Neural progenitor cell (in vitro differentiated cells): ENCODE measurements around the gene NEO1. TPM values are rescaled to one million over a fixed set of nuclear protein-coding genes. Genes with fewer than 3 reads are reported as not detected.

Source experiments
- DNase-seq: peaks from one replicate; pipeline ENCODE4 v3.0.0-alpha.2; 2016; ENCODE audit warnings: low spot score
- H2AFZ ChIP-seq: fragments of 200-600 bp; sonication (generic); replicated peaks from 2 replicates; pipeline ENCODE4 v1.6.1; 2016; ENCODE audit warnings: antibody characterized with exemption
- H3F3A ChIP-seq: fragments of 200-600 bp; sonication (generic); 2 replicates; pipeline ENCODE4 v1.6.1; 2016; ENCODE audit warnings: antibody characterized with exemption, low read depth
- H3K27ac ChIP-seq: fragments of 200-600 bp; sonication (generic); 2 replicates; pipeline ENCODE4 v1.5.1; 2016; ENCODE audit warnings: mild to moderate bottlenecking
- H3K27me3 ChIP-seq: fragments of 200-600 bp; sonication (generic); 2 replicates; pipeline ENCODE4 v1.6.1; 2016; ENCODE audit warnings: mild to moderate bottlenecking, moderate library complexity
- H3K36me3 ChIP-seq: fragments of 200-600 bp; sonication (generic); 2 replicates; pipeline ENCODE4 v1.5.1; 2016
- H3K4me1 ChIP-seq: fragments of 200-600 bp; sonication (generic); 2 replicates; pipeline ENCODE4 v1.6.1; 2016; ENCODE audit warnings: mixed run types
- H3K4me2 ChIP-seq: fragments of 200-600 bp; sonication (generic); 2 replicates; pipeline ENCODE4 v1.6.1; 2016
- H3K4me3 ChIP-seq: fragments of 200-600 bp; sonication (generic); 2 replicates; pipeline ENCODE4 v1.5.1; 2016
- H3K79me2 ChIP-seq: fragments of 200-600 bp; sonication (generic); 2 replicates; pipeline ENCODE4 v1.6.1; 2016; ENCODE audit warnings: low read depth
- H3K9ac ChIP-seq: fragments of 200-600 bp; sonication (generic); 2 replicates; pipeline ENCODE4 v1.6.1; 2016
- H3K9me3 ChIP-seq: fragments of 200-600 bp; sonication (generic); 2 replicates; pipeline ENCODE4 v1.5.1; 2016; ENCODE audit warnings: low read depth
- H4K20me1 ChIP-seq: fragments of 200-600 bp; sonication (generic); 2 replicates; pipeline ENCODE4 v1.6.1; 2016; ENCODE audit warnings: low read depth
- H3K27ac Mint-ChIP-seq: 3 replicates; pipeline ENCODE4 v1.8.0; 2021; ENCODE audit warnings: mixed read lengths
- H3K27me3 Mint-ChIP-seq: 2 replicates; pipeline ENCODE4 v1.8.0; 2022; ENCODE audit warnings: low read depth, mild to moderate bottlenecking, inconsistent platforms, moderate library complexity, mixed read lengths; ENCODE audit not compliant: insufficient read depth
- H3K36me3 Mint-ChIP-seq: 3 replicates; pipeline ENCODE4 v1.8.0; 2021; ENCODE audit warnings: mixed read lengths
- H3K4me1 Mint-ChIP-seq: 3 replicates; pipeline ENCODE4 v1.8.0; 2021; ENCODE audit warnings: mixed read lengths
- H3K4me3 Mint-ChIP-seq: 3 replicates; pipeline ENCODE4 v1.8.0; 2021; ENCODE audit warnings: mild to moderate bottlenecking, moderate library complexity, mixed read lengths
- H3K9me3 Mint-ChIP-seq: 3 replicates; pipeline ENCODE4 v1.8.0; 2020; ENCODE audit warnings: mixed read lengths
- CTCF ChIP-seq: fragments of 200-600 bp; sonication (generic); IDR thresholded peaks from 2 replicates; pipeline ENCODE4 v1.5.1; 2017; ENCODE audit warnings: antibody characterized with exemption, mild to moderate bottlenecking
- EZH2 ChIP-seq: fragments of 200-600 bp; sonication (generic); IDR thresholded peaks from 2 replicates; pipeline ENCODE4 v1.6.1; 2017; ENCODE audit warnings: antibody characterized with exemption, mild to moderate bottlenecking, moderate library complexity
- EZH2phosphoT487 ChIP-seq: fragments of 200-600 bp; sonication (generic); IDR thresholded peaks from 2 replicates; pipeline ENCODE4 v1.6.1; 2017; ENCODE audit warnings: antibody characterized with exemption
- total RNA-seq: library from RNA; depleted of rRNA; stranded (reverse); fragments of >200 nt; gene quantifications from 2 replicates; pipeline ENCODE4 v1.2.3, GENCODE V29; 2015; ENCODE audit warnings: low replicate concordance

The NEO1 gene
- total RNA-seq, 1 donor from 2014 or later = 77.9 TPM

DNA sequence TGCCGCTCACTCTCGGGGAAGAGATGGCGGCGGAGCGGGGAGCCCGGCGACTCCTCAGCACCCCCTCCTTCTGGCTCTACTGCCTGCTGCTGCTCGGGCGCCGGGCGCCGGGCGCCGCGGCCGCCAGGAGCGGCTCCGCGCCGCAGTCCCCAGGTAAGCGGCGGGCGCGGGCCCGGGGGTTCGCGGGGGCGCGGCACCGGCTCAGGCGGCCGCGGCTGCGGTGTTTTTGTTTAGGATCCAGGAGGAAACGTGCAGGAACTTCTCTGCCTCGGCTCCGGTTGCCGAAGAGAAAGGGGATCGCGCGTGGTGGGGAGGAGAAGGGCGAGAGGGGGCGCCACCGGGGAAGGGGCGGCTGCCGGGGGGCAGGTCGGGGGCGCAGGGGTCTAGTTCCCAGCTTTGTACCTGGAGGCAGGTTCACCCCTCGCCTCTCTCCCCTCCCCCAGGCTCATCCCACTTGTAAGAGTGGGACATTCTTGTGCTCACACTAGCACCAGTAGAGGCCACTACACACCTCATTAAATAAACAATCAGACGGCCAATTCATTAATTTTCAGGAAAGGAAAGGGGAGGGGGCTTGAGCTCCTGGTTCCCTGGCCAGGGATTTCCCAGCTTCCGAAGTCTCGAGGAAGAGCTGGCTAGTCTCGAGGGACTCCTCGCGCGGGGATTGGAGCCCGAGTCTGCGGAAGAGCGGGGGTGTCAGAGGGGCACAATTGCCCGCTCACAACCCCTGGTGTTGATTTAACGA, 562 bp downstream of the NEO1 start:
- Histone ChIP-seq H3K27ac (peak overlapping the region; percentile 98), H3K9ac (peak overlapping the region; percentile 62), H3K4me2 (peak overlapping the region; percentile 87), H3K4me1 (peaks cover 30% of the 10 kb centered on the region), H3F3A (peaks cover 35% of the 10 kb centered on the region), H3K27me3 (no peaks in the 10 kb centered on the region), H4K20me1 (peaks cover 45% of the 10 kb centered on the region), H3K36me3 (no peaks in the 10 kb centered on the region), H2AFZ (peak overlapping the region; percentile 34), H3K4me3 (peak overlapping the region; percentile 76), H3K9me3 (no peaks in the 10 kb centered on the region), H3K79me2 (peaks cover 49% of the 10 kb centered on the region)
- Mint-ChIP-seq H3K4me1 (peaks cover 25% of the 10 kb centered on the region), H3K4me3 (no peak overlapping the region), H3K36me3 (peaks cover under 1% of the 10 kb centered on the region), H3K9me3 (no peaks in the 10 kb centered on the region), H3K27me3 (no peaks in the 10 kb centered on the region), H3K27ac (peak overlapping the region; percentile 80)
- DNase-seq = peak; percentile 90
- no peak for TF ChIP-seq EZH2phosphoT487
- no peak for TF ChIP-seq EZH2
- TF ChIP-seq CTCF = peak; percentile 48

GRCh38 chr15:73053398-73053723, 1.1 kb downstream of the NEO1 start:
- Histone ChIP-seq H3K27ac (peak overlapping the region; percentile 98), H3K4me1 (peaks cover 30% of the 10 kb centered on the region), H3K4me2 (peak overlapping the region; percentile 87), H3K27me3 (no peaks in the 10 kb centered on the region), H2AFZ (peak overlapping the region; percentile 34), H3F3A (peaks cover 35% of the 10 kb centered on the region), H4K20me1 (peaks cover 51% of the 10 kb centered on the region), H3K79me2 (peaks cover 54% of the 10 kb centered on the region), H3K36me3 (no peaks in the 10 kb centered on the region), H3K9ac (peak overlapping the region; percentile 62), H3K9me3 (no peaks in the 10 kb centered on the region), H3K4me3 (peak overlapping the region; percentile 76)
- no peaks in the 10 kb centered on the region for H3K9me3 Mint-ChIP-seq
- peaks cover 2% of the 10 kb centered on the region for H3K36me3 Mint-ChIP-seq
- peak overlapping the region; percentile 80 for H3K27ac Mint-ChIP-seq
- TF ChIP-seq EZH2phosphoT487 (no peak), CTCF (no peak), EZH2 (no peak)
- H3K27me3 Mint-ChIP-seq = no peaks in the 10 kb centered on the region
- H3K4me1 Mint-ChIP-seq = peaks cover 27% of the 10 kb centered on the region
- peak; percentile 18 for DNase-seq
- no peak overlapping the region for H3K4me3 Mint-ChIP-seq

- H2AFZ ChIP-seq = no peak overlapping the region
- peaks cover 57% of the 10 kb centered on the region for H4K20me1 ChIP-seq
- peaks cover 21% of the 10 kb centered on the region for H3K4me1 ChIP-seq
- no peak overlapping the region for H3K27ac Mint-ChIP-seq
- H3K9me3 ChIP-seq = no peaks in the 10 kb centered on the region
- peak overlapping the region; percentile 76 for H3K4me3 ChIP-seq
- H3K36me3 ChIP-seq = no peaks in the 10 kb centered on the region
- H3K4me2 ChIP-seq = peak overlapping the region; percentile 87
- H3K36me3 Mint-ChIP-seq = peaks cover 4% of the 10 kb centered on the region
- DNase-seq = no peak
- no peak overlapping the region for H3K27ac ChIP-seq
- no peak overlapping the region for H3K4me3 Mint-ChIP-seq
- peaks cover 33% of the 10 kb centered on the region for H3F3A ChIP-seq
- H3K27me3 ChIP-seq = no peaks in the 10 kb centered on the region
- no peaks in the 10 kb centered on the region for H3K9me3 Mint-ChIP-seq
- H3K27me3 Mint-ChIP-seq = no peaks in the 10 kb centered on the region
- H3K4me1 Mint-ChIP-seq = peaks cover 17% of the 10 kb centered on the region
- H3K79me2 ChIP-seq = peaks cover 65% of the 10 kb centered on the region
- no peak for TF ChIP-seq CTCF
- no peak for TF ChIP-seq EZH2phosphoT487
- TF ChIP-seq EZH2 = no peak
- H3K9ac ChIP-seq = no peak overlapping the region
Observed at GRCh38 chr15:73054417-73054953, 2.2 kb downstream of the NEO1 start.
